HG02678 (cell line): ENCODE results near the gene SPATA9.
A peak's percentile ranks its signal among the peaks of the same experiment; 100 is the strongest.

Source experiments
- ATAC-seq: cut with Tn5 transposase; IDR thresholded peaks from one replicate; pipeline ENCODE4 v1.9.1; 2021; ENCODE audit warnings: mild to moderate bottlenecking, moderate library complexity; ENCODE audit not compliant: unreplicated experiment

Gene SPATA9

GRCh38 chr5:95621839-95622629 lies 60.8 kb downstream of the SPATA9 start:
- no peak for ATAC-seq

- ATAC-seq, result peak; percentile 50
Measured at GRCh38 chr5:95620870-95621838, 61.6 kb downstream of the SPATA9 start.

- peak; percentile 72 for ATAC-seq
Measured at GRCh38 chr5:95620030-95620869, 62.5 kb downstream of the SPATA9 start, which contains the start of gene GPR150. GPR150 (plus strand) TSS chr5:95620087; CDS start chr5:95620276, 189 bp downstream.

- no peak for ATAC-seq
Measured at GRCh38 chr5:95619514-95620029, 63.2 kb downstream of the SPATA9 start.

- no peak for ATAC-seq
Measured at GRCh38 chr5:95619096-95619495, 63.7 kb downstream of the SPATA9 start.

GRCh38 chr5:95617057-95617456 lies 65.7 kb downstream of the SPATA9 start:
- no peak for ATAC-seq

- no peak for ATAC-seq
Measured at GRCh38 chr5:95615164-95615467, 67.7 kb downstream of the SPATA9 start.

- ATAC-seq, result no peak
Measured at GRCh38 chr5:95613514-95613913, 69.3 kb downstream of the SPATA9 start.

- no peak for ATAC-seq
Measured at GRCh38 chr5:95611396-95611795, 71.4 kb downstream of the SPATA9 start.

- ATAC-seq, result no peak
Measured at GRCh38 chr5:95610546-95610945, 72.2 kb downstream of the SPATA9 start.

GRCh38 chr5:95609711-95610110 lies 73.1 kb downstream of the SPATA9 start:
- ATAC-seq, result no peak
